ENCODE data around the gene CST5. TPM values are rescaled to one million over a fixed set of nuclear protein-coding genes. Genes with fewer than 3 reads are reported as not detected.

CST5 gene
- total RNA-seq, 2 donors from 2014 or later, result not detected

DNA sequence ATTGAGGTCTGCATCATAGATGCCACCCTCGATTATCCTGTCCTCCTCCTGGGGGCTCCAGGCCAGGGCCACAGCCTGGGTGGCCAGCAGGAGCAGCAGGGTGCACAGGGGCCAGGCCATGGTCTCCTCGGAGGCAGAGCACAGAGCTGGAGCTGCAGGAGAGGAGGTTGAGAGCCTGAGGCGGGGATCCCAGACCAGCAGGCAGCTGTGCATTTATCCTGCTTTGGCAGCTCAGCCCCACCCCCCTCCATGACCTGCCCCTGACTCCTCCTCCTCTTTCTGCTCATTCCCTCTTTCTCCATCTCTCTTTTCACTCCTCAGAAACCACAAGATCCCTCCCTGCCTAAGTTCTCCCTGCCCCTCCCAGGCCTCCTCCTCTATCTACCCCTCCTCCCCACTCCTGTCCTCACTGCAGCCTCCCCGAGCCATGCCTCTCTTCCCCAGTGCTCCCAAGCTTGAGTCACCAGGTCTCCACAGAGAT lies 53.0 kb downstream of the CST5 start, which contains the start of gene CST2:
CST2 (minus strand) TSS at position 189 of the 481 bp plus-strand sequence; CDS start at position 120, 69 bp downstream.
- H3K27ac ChIP-seq, result no peak within 1 kb of the TSS
- TF ChIP-seq POLR2A (IDR thresholded peaks at IDR 0.05), result no peak
- TF ChIP-seq, protein P1, sequence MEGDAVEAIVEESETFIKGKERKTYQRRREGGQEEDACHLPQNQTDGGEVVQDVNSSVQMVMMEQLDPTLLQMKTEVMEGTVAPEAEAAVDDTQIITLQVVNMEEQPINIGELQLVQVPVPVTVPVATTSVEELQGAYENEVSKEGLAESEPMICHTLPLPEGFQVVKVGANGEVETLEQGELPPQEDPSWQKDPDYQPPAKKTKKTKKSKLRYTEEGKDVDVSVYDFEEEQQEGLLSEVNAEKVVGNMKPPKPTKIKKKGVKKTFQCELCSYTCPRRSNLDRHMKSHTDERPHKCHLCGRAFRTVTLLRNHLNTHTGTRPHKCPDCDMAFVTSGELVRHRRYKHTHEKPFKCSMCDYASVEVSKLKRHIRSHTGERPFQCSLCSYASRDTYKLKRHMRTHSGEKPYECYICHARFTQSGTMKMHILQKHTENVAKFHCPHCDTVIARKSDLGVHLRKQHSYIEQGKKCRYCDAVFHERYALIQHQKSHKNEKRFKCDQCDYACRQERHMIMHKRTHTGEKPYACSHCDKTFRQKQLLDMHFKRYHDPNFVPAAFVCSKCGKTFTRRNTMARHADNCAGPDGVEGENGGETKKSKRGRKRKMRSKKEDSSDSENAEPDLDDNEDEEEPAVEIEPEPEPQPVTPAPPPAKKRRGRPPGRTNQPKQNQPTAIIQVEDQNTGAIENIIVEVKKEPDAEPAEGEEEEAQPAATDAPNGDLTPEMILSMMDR (IDR thresholded peaks at IDR 0.05), result no peak
- ATAC-seq (no peak), DNase-seq (no peak)
- intact Hi-C loops (cut with DNase I), result no loop called here
- H3K9me3 ChIP-seq, result no peaks in the 10 kb centered on the region
- 28 to 36% methylated on average over 3 to 4 of the region's 4 CpGs for WGBS, 2 donors
- H3K4me1 ChIP-seq, result no peaks in the 10 kb centered on the region
- H3K27me3 ChIP-seq, result no peaks in the 10 kb centered on the region
- no peaks in the 10 kb centered on the region for H3K36me3 ChIP-seq (replicated peaks in 1 of 2; ENCODE audit: insufficient read depth in 1 of 2, low read depth in 2 of 2)
- no peak within 1 kb of the TSS for H3K4me3 ChIP-seq

Other genes starting within 250 kb of the CST5 start
- gene CST3, start 241.8 kb downstream of the CST5 start, total RNA-seq, result 100 to 1,000 TPM; 491 to 654 TPM
- not detected for gene CST4, start 190.7 kb downstream of the CST5 start, total RNA-seq
- not detected for gene CST1, start 128.8 kb downstream of the CST5 start, total RNA-seq
- not detected for gene CST2, start 53.0 kb downstream of the CST5 start, total RNA-seq
- 1 to 10 TPM in 1 of 2 donors, not detected in 1; 3.4 TPM for gene GGTLC1, start 109.0 kb upstream of the CST5 start, total RNA-seq

Measured in body of pancreas (tissue), 4 donors.